GM18870 (cell line): ENCODE measurements around the gene GABRD.

ENCODE experiments used
- ATAC-seq: cut with Tn5 transposase; IDR thresholded peaks from one replicate; pipeline ENCODE4 v1.9.1; 2021; ENCODE audit warnings: moderate library complexity; ENCODE audit not compliant: unreplicated experiment

GABRD gene

DNA sequence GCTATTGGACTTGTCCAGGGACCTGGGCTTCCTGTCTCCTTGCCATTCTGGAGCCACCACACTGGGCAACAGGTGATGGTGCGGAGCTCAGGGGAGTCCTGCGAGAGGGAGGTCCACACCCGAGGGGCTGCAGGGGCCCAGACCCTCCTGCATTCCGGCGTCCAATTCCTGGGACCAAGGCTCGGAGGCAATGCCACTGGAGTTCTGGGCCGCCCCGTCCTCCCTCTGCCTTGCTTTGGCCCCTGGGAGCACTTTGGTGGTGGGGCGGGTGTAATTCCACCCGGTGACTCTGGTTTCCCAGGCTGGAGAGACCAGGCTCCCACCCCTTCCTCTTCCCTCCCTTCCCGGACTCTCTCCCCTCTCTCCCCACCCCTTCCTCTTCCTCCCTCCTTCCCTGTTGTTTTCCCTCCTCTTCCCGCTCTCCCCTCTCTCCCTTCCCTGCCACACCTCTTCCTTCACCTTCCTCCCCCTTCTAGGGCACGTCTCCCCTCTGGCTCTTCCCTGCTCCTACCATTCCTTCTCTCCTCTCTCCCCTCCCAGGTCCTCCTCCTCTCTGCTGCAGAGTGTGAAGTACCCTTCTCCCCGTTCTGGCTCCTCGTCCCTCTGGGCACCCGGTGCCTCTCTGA is 33.0 kb downstream of the GABRD start:
- no peak for ATAC-seq

DNA sequence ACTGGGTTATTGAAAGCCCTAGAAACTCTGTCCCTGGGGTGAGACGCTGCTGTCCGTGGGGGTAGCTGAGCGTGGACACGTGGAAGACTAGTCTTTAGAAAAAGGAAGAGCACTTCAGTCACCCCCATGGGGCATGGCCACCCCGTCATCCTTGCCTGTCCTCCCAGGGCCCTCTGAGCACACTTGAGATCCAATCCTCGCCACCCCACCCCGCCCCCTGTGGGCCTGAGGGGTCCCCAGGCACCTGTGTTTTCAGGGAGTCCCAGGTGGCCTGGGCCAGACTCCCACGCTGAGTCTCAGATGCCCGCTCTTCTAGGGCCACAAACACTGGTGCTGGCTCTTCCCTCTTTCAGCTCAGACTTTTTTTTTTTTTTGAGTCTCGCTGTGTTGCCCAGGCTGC is 33.6 kb downstream of the GABRD start:
- ATAC-seq: no peak

DNA sequence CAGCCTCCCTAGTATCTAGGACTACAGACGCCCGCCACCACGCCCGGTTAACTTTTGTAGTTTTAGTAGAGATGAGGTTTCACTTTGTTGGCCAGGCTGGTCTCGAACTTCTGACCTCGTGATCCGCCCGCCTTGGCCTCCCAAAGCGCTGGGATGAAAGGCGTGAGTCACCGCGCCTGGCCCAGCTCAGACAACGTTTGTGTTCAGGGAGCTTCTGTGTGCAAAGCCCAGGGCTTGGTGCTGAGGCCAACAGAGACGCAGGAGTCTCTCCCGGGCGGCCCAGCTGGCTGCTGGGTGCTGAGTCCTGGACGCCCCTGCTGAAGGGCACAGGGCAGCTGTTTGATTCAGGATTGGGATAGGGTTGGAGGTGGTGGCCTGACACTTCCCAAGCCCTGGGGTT is 34.1 kb downstream of the GABRD start:
- no peak for ATAC-seq

DNA sequence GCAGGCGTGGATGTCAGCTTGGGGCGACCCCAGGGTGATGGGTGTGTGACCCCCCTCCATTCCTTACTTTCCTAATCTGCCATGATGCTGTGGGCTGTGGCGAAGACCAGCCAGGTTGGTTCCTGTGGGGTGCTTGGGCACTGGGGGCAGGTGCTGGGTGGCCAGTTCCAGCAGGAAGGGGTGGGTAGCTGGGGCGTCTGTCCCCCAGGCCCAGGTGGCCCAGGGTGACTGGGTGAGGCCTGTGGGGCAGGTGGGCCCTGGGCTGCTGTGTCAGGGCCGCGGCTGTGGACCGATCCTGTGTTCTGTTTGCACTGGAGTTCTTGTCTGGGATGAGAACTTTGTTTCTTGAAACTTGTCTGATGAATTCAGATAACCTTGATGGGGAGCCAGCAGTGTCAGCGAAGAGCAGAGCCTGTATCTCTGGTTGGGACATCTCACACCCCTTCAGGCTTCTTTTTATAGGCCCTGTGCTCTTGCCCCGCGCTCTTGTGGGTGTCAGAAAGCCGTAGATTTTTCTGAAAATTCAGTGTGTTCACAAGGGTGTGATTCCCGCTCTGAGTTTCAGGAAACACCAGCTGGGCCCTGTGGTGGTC is 34.7 kb downstream of the GABRD start:
- no peak for ATAC-seq

DNA sequence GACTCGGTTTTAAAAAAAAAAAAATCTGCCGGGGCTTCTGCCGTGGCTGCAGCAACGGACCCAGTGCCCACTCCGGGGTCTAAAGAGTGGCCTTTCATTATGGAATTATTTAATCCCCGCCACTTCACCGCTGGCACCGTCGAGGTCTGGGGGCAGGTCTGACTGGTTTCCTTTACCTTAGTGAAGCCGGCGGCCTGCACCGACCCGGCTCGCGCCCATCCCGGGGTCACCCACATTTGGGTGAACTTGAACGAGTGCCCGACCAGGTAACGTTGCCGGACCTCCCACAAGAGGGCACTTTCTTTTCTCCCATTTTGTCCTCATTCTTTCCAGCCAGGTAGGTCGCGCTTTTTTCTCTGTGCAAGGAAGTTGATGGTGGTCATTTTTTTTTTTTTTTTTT is 35.4 kb downstream of the GABRD start:
- ATAC-seq: no peak

DNA sequence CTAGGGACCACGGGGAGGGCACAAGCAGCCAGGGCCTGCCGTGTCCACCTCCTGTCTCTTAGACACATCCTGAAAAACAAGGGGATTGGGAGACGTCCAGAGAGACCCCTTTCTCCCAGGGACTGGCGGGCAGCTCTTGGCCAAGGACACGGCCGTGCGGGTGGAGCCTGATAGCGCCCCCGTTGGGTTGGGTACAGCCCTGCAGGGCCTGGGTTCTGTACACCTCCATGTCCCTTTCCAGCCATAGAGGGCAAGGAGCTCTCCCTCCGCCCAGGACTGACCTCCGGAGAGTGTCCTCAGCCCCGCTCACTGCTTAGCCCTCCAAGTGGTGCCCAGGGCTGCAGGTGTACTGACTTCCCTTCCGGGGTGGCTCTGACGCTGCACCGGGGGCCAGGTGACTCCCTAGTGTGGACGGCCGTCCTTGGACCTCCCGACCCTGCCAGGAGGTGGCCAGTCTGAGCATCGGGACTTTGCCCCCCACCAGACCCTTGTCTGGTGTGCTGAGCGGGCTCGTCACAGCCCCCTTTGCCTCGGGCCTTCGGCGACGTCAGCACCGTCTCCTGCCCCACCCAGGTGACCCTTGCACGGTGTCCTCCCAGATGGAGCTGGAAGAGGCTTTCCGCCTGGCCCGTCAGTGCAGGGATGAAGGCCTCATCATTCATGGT is 36.9 kb downstream of the GABRD start:
- no peak for ATAC-seq

DNA sequence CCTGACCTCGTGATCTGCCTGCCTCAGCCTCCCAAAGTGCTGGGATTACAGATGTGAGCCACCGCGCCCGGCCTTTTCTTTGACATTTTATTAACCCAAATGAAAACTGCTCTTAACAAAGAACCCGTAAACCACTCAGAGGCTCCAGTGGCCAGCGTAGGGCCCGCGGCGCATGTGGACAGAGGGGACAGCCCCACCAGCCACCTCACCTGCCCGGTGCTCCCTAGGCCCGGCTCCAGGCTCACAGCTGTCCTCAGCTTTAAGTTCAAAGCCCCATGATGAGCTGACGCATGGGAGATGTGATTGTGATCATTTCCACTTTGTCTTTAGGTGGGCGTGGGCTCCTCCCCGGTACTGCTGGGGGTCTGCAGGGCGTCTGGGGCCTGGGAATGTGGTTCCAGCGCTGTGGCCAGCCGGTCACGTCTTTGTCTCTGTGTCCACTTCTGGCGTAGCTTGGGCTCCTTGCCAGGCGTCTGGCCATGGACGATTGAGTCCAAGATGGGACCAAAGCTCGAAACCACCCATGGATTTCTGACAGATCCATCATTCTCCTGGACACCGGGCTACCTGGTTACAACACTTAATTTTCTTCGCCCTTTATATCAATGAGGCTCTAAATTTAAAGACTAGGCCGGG is 37.9 kb downstream of the GABRD start:
- ATAC-seq: no peak

DNA sequence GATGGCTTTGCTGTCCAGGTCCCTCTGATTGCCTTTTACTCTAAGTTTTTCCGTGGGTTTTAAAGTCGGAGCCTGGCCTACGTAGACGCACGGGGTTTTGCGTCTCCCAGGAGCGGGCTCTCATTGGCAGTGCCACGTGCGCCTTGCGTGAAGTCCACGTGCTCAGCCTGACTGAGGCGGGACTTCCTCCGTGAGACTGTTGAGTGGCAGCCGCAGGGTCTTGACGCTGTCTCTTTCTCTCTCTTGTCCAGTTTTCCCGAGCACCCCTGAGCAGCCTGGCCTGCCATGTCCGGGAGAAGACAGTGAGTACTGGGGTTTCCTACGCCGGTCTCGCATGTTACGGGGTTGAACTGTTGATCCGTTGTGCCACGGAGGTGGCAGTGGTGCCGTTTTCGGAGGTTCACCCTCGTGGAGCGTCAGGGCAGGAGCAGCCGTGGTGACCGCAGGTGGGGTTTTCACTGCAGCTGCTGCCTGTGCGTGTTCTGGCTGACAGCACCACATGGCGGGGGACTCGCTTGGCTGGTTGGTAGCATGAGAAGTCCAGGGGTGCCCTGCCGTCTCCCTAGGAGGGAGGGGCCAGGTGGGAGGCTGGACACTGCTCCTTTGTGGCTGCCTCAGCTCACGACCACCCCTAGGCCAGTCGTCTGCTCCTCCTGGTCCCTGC is 40.3 kb downstream of the GABRD start:
- ATAC-seq: no peak

DNA sequence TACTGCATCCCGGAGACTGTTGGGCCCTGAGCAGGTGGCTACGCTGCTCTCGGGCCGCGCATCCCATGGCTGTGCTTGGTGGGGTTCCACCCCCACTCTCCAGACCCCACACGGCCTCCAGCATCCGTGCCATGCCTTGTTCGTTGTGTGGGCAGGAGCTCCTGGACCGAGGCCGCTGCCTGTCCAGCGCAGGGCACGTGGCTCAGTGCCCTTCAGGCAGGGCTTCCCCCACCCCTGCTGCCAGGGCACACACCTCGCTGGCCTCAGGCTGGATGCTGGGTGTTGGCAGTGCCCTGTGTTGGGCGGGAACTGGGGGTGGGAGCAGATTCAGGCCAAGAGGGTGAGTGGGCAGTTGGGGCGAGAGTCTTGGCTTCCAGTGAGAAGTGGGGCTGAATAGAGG is 40.9 kb downstream of the GABRD start:
- ATAC-seq: no peak

DNA sequence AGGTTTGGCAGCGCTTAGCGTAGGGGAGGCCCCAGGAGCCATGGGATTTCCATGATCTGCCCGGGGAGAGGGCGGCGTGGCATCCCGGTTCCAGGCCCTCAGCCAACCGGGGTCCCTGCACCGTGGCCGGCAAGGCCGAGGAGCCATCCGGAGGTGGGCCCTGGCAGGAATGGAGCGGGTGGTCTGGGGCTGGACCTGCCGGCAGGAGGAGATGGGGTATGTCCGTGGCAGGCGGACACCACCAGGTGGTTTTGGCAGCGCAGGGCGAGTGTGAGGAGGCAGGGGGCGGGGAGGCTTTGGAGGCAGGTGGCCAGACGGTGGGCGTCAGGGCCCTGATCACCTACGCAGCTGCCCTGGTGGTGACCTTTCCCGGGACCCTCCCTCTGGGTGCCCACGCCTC is 41.4 kb downstream of the GABRD start:
- ATAC-seq: no peak

DNA sequence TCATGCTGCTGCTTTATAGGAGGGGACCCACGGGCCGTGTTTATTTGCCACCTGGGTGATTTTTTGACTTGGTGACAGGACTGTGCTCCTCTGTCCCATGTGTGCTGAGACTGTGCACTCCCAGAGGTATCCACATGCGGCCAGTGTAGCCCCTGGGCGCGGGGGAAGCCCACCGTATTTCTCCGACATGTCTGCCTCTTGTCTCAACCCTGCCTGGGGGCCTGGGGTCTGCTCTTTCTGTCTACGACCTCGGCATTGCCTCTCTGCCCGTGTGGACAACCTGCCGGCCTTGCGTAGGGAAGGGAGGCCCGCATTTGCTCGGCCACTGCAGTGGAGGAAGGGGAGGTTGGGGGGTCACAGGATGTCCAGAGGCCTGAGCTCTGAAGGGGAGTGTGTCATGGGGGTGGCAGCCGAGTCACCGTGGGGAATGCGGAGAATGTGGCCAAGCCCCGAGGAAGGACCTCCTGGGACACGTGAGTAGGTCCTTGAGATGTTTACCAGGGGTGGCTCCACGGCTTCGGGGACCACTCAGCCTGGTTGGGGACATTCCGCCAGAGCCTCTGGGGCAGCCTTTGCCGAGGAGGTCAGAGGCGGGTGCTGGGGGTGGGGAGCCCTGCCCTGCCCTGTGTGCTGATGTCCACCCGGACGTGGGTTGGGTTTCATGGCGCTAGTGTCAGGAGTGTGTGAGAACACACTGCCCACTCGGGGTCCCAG is 42.1 kb downstream of the GABRD start:
- no peak for ATAC-seq

DNA sequence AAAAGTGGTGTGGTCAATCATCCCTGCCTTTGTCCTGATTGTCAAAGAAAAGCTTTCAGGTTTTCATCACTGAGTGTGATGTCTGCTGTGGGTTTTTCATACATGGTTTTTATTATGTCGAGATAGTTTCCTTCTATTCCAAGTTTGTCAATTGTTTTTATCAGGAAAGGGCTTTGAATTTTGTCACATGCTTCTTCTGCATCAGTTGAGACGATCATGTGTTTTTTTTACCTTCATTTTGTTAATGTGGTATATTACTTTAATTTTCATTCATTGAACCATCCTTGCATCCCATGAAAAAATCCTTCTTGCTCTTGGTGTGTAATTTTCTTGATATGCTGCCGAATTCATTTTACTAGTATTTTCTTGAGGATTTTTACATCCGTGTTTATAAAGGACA is 46.6 kb downstream of the GABRD start:
- ATAC-seq: no peak

DNA sequence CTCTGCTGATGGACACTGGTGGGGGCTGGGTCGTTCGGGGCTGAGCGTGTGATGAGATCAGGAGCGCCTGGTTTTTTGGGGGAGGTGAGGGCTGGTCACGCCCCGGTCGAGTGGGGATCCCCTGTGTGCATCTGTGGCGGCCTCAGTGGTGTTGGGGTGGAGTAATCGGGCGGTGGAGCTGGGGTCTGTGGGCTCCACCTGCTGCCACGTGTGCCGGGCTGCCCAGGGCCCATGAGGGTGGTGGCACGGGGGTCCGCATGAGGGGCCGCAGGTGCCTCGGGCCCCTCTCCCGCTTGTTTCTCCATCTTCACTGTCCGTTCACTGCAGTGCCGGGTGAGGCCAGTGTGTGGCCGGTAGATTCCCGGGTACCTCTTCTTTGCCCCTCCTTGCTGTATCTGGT is 48.2 kb downstream of the GABRD start:
- ATAC-seq: no peak

DNA sequence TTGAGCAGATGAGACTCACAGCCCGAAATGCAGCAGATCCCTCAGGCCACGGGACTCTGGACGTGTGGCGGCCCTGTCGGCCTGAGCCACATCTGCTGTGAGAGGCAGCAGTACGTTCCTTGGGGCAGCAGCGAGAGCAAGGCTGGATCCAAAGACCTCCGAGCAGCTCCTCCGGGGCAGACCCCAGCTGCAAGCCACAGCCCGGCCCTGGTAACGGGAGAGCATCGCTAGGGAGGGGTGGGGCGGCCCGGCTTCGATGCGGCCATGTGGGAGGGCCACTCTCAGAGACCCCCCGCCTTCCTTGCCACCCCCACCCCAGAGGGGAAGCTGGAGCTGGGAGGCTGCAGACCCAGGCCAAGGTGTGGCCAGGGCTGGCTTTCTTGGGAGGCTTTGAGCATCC is 48.8 kb downstream of the GABRD start:
- no peak for ATAC-seq

DNA sequence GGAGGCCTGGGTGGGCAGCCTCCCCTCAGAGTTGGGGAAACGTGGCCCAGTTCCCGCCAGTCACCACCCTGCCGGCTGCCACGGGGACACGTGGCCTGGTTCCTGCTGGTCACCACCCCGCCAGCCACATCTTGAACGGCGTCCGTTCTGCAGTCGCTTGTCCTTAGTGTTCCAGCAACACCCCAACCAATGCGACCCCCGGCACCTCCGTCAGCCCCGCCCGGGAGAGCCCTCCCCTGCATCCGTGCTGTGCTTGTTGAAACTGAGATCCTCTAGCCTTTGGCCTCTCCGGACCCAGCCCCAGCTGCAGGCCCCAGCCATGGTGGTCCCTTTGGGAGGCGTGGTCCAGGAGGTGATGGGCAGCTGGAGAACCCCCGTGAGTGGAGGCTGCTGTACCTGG is 49.8 kb downstream of the GABRD start:
- ATAC-seq: no peak

DNA sequence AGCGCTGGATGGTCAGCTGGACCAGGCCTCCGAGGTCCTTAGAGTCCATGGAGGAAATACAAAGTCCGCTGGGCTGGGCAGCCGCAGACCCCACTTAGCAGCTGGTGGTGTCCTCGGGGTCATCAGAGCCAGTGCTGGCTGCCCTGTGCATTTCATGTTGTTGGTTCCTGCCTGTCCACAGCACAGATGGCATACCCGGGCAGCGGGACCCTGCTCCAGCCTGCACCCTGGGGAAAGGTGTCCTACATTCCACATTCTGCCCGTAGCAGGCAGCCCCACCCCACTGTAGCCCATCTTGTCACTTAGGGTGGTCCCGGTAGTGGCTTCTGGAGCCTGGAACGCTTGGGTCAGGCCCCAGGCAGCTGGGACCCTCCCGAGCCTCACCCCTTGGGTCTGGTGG is 50.9 kb downstream of the GABRD start:
- no peak for ATAC-seq

DNA sequence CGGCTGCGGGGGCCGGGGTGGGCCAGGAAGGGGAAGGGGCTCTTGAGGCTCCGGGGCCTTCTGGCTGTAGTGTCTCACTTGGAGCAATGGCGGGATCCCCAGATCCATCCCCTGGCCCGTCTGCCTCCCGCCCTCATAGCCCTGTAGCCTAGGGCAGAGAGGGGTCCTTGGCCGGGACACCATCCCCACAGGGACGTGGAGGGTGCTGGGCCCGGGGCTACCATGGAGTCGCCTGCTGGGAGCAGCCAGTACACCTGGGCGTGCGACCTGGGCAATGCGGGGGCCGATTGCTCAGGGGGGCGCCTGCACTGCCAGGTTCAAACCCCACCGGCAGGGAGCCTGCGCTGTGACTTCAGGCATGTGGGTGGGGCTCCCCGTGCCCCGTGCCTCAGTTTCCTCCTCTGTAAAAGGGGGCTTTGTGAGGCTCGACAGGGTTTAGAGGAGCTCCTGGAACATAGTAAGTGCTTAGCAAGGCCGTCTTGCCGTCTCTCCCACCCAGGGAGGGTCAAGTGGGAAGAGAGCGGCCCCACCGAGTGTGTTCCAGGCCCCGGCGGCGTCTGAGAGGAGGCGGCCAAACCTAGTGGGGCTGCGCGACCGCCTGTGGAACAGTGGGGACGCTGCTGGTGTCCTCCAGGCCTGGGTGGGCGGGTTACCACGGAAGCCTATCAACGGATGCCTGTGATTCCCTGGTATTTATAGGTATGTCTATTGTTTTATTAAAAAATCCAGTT is 51.8 kb downstream of the GABRD start:
- no peak for ATAC-seq

DNA sequence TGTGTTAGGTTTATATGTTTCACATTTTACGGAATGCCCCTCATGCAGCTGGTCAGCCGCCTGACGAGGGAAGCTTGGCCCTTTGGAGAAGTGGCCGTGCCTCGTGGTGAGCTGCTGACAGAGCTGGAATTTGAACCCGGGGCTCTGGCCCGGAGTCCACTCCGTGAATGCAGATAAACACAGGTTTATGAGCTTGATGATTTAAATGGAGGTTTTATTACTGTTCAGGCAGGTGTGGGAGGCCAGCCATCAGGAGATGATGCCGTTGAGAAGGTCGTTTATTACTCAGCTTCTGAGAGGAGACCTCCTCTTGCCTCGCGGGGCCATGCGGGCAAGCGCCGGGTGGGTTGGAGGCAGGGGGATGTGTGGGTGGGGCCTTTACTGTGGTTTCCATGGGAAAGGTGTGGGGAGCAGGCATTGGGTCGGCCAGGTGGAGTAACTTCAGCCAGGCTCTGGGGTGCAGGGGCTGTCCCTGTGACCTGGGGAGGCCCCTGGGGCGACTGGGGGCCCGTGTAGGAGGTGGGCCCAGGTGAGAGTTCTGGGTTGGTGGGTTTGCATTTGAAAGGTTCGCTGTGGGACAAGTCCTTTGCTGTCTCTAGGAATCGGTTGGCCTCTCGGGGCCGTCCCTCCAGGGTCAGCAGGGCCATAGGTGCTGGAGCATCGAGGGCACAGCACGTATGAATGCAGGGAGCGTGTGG is 53.1 kb downstream of the GABRD start:
- ATAC-seq: no peak

DNA sequence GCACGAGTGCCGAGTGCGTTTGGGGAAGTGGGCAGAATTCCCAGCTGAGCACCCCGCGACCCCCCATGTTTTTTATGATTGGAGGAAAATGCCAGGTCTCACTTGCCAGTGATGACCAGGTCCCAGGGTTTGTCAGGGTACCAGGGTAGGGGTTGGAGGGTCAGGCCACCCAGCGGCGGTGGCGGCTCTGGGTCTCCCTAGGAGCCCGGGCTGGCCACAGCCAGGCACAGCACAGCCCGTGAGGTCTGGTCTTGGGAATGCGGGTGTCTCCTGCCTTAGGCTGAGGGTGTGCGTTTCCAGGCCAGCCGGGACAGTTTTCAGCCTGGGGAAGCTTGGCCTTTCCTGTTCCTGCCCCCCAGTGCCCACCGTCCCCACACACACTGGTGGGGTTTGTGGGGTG is 53.7 kb downstream of the GABRD start:
- no peak for ATAC-seq
